ENCODE results near the gene PPP1R12A. TPM values are rescaled to one million over a fixed set of nuclear protein-coding genes. Genes with fewer than 3 reads are reported as not detected.

PPP1R12A gene
- total and polyA plus RNA-seq, 9 of the 15 experiments (the other 6 are each of a cell fraction or from before 2014, with no cell fraction given) = 26.4 to 119 (median 53.3) TPM

- DNase-seq (ENCODE audit: extremely low read depth in 1 of 4, low spot score in 3 of 4) (peak; percentile 13 to 55 (median 18)), FAIRE-seq (no peak), ATAC-seq (peak; percentile 83)
- peaks cover 0 to 9% of the 10 kb centered on the region in 2 experiments; a peak in 3 of 5 replicates for H3K4me1 ChIP-seq (replicated peaks in 1 of 2; ENCODE audit: control insufficient read depth in 2 of 2, insufficient read depth in 2 of 2, low read length in 2 of 2)
- H3K27ac ChIP-seq (ENCODE audit: extremely low read depth, low read depth, low read length) = no peak overlapping the region
- BruUV-seq (replicated peaks) = no TSS peak
- peaks cover 100% of the 10 kb centered on the region for H3K79me2 ChIP-seq (ENCODE audit: control insufficient read depth, insufficient read depth, low read length)
- H3K36me3 ChIP-seq (ENCODE audit: control insufficient read depth, insufficient read depth, low read length) = no peaks in the 10 kb centered on the region
- H3K4me2 ChIP-seq (ENCODE audit: insufficient read depth, low read length) = no peak overlapping the region
- in situ Hi-C loops (cut with MboI) = no loop called here
- H4K20me1 ChIP-seq (replicated peaks; ENCODE audit: control insufficient read depth, insufficient read depth, low read length) = peaks cover 27% of the 10 kb centered on the region
- intact Hi-C loops (cut with micrococcal nuclease) = loop anchor here (1.0 to 10.0 kb wide), 6 partner anchors 46 to 383 kb away; no protein-coding TSS in a partner anchor
- no peaks in the 10 kb centered on the region for H3K9me3 ChIP-seq (replicated peaks; ENCODE audit: control insufficient read depth, insufficient read depth, low read depth, low read length)
- no peaks in the 10 kb centered on the region for H3K27me3 ChIP-seq (ENCODE audit: control insufficient read depth in 2 of 2, insufficient read depth in 2 of 2, low read length in 2 of 2)
- ChIA-PET CTCF (ENCODE audit: low intra/inter-chr PET ratio) (interaction anchor here (1.0 kb wide), 1 partner anchor 299 kb away, joined by 4 read pairs; no protein-coding TSS in a partner anchor), POLR2A (no interaction called here)
- H3K9ac ChIP-seq (ENCODE audit: insufficient read depth in 1 of 2, low read depth in 2 of 2, low read length in 2 of 2) = no peak overlapping the region
- no peaks in the 10 kb centered on the region for H3K9me1 ChIP-seq (ENCODE audit: control insufficient read depth, insufficient read depth, low read length)
- 64% methylated on average over 3 of the region's 3 CpGs for WGBS (ENCODE audit: insufficient coverage, low coverage, missing lambda C conversion rate)
- H3K4me3 ChIP-seq = no peak overlapping the region
- no peak overlapping the region for H2AFZ ChIP-seq (ENCODE audit: low read depth, low read length)
- TF ChIP-seq DMBX1 (CRISPR knock-in tag; IDR thresholded peaks at IDR 0.05; ENCODE audit: borderline replicate concordance) (no peak), ILK (tag; IDR thresholded peaks at IDR 0.05; ENCODE audit: borderline replicate concordance, low read depth) (no peak), CREB5 (CRISPR knock-in tag; IDR thresholded peaks at IDR 0.05) (no peak), ZNF830 (CRISPR knock-in tag; IDR thresholded peaks at IDR 0.05) (no peak), RAD21 (CRISPR knock-in tag; conservative IDR thresholded peaks at IDR 0.05 in 1 of 2, IDR thresholded peaks at IDR 0.05 in 1 of 2) (peak; percentile 38 to 71; a peak in 3 of 4 replicates), REST (IDR thresholded peaks at IDR 0.05; ENCODE audit: borderline replicate concordance) (peak; percentile 43; the same call in 1 of the 2 replicates), REST (CRISPR knock-in tag; IDR thresholded peaks at IDR 0.05; ENCODE audit: low read depth) (no peak), CTCF (IDR thresholded peaks at IDR 0.05 in 2 of 3, conservative IDR thresholded peaks at IDR 0.05 in 1 of 3; ENCODE audit: insufficient read depth in 2 of 3, low read depth in 1 of 3, low read length in 3 of 3) (peak; percentile 34 to 58 (median 39); a peak in 4 of 6 replicates), SETDB1 (IDR thresholded peaks at IDR 0.05; ENCODE audit: low read length) (no peak), ZNF316 (IDR thresholded peaks at IDR 0.05) (0 out of 2 replicates have a peak, but pooled peaks have one; percentile 12)
These were observed 47.9 kb downstream of the PPP1R12A start for GRCh38 chr12:79886917-79887519.

Data from K562 (cell line).